Keratinocyte (primary cell): ENCODE measurements around the gene PJA2. TPM values are rescaled to one million over a fixed set of nuclear protein-coding genes. Genes with fewer than 3 reads are reported as not detected.

ENCODE experiments used
- DNase-seq: peaks from one replicate; pipeline ENCODE4 v3.0.0-alpha.2; 2011; ENCODE audit warnings: low read depth, missing footprints, low spot score
- FAIRE-seq: peaks from 2 replicates; lab custom pipeline; 2011; peaks lifted over from hg19 to GRCh38; lab: Jason Lieb, UNC
- H2AFZ ChIP-seq: 2 replicates; pipeline ENCODE4 v1.6.0; 2012; ENCODE audit warnings: low read length, control low read depth, inconsistent platforms; ENCODE audit not compliant: control insufficient read depth
- H3K27ac ChIP-seq: 2 replicates; pipeline ENCODE4 v1.5.1; 2011; ENCODE audit warnings: low read length; ENCODE audit not compliant: control insufficient read depth, insufficient read depth
- H3K27me3 ChIP-seq: 3 replicates; pipeline ENCODE4 v1.6.0; 2011; ENCODE audit warnings: low read length; ENCODE audit not compliant: control insufficient read depth, insufficient read depth; ENCODE audit errors: extremely low read depth
- H3K36me3 ChIP-seq, 2 experiments: 2 replicates in 1 of 2; 3 replicates in 1 of 2; pipeline ENCODE4 v1.5.1; 2011; ENCODE audit warnings: low read length in 2 of 2, mild to moderate bottlenecking in 1 of 2; ENCODE audit not compliant: control insufficient read depth in 2 of 2, insufficient read depth in 2 of 2; ENCODE audit errors: extremely low read depth in 1 of 2
- H3K4me1 ChIP-seq: 3 replicates; pipeline ENCODE4 v1.5.1; 2011; ENCODE audit warnings: low read length; ENCODE audit not compliant: control insufficient read depth, insufficient read depth; ENCODE audit errors: extremely low read depth
- H3K4me2 ChIP-seq: 3 replicates; pipeline ENCODE4 v1.6.0; 2011; ENCODE audit warnings: low read depth, low read length; ENCODE audit not compliant: control insufficient read depth, insufficient read depth; ENCODE audit errors: extremely low read depth
- H3K4me3 ChIP-seq, 3 experiments: fragments of 200-600 bp in 1 of 3; sonication (generic) in 1 of 3; 2 replicates in 2 of 3; 3 replicates in 1 of 3; pipeline ENCODE4 v1.5.1; 2011 to 2016; ENCODE audit warnings: low read length in 3 of 3, mild to moderate bottlenecking in 3 of 3, control low read depth in 2 of 3, inconsistent platforms in 1 of 3, low read depth in 1 of 3, mixed read lengths in 1 of 3, mixed run types in 1 of 3, moderate library complexity in 1 of 3; ENCODE audit not compliant: control insufficient read depth in 2 of 3, insufficient read depth in 2 of 3; ENCODE audit errors: extremely low read depth in 1 of 3
- H3K79me2 ChIP-seq: 2 replicates; pipeline ENCODE4 v1.6.0; 2012; ENCODE audit warnings: low read length; ENCODE audit not compliant: control insufficient read depth, insufficient read depth
- H3K9ac ChIP-seq: 3 replicates; pipeline ENCODE4 v1.6.0; 2011; ENCODE audit warnings: low read length; ENCODE audit not compliant: control insufficient read depth, insufficient read depth; ENCODE audit errors: extremely low read depth
- H3K9me1 ChIP-seq: 3 replicates; pipeline ENCODE4 v1.6.0; 2011; ENCODE audit warnings: low read length; ENCODE audit not compliant: control insufficient read depth, insufficient read depth; ENCODE audit errors: extremely low read depth
- H3K9me3 ChIP-seq: 2 replicates; pipeline ENCODE4 v1.5.1; 2012; ENCODE audit warnings: low read depth, low read length; ENCODE audit not compliant: control insufficient read depth
- H4K20me1 ChIP-seq: 3 replicates; pipeline ENCODE4 v1.6.0; 2011; ENCODE audit warnings: low read length; ENCODE audit not compliant: control insufficient read depth, insufficient read depth; ENCODE audit errors: extremely low read depth
- CTCF ChIP-seq, 3 experiments: IDR thresholded peaks in 1 of 3; conservative IDR thresholded peaks in 1 of 3; optimal IDR thresholded peaks in 1 of 3; 2 replicates in 2 of 3; 3 replicates in 1 of 3; pipeline versions ENCODE3 to v1.5.1; 2011; ENCODE audit warnings: low read length in 3 of 3, mild to moderate bottlenecking in 3 of 3, moderate library complexity in 2 of 3, control low read depth in 1 of 3, inconsistent platforms in 1 of 3; ENCODE audit not compliant: insufficient read depth in 2 of 3; ENCODE audit errors: extremely low read depth in 1 of 3
- EZH2 ChIP-seq: IDR thresholded peaks from one replicate; pipeline ENCODE4 v1.6.1; 2012; ENCODE audit warnings: inconsistent platforms, mild to moderate bottlenecking, low read length, moderate library complexity
- dilution Hi-C: fragments of 300-500 bp; cut with MboI; formaldehyde crosslinking; loops from one replicate; pipeline ENCODE4 v1.7.0; 2020; ENCODE audit warnings: low sequenced_read_pairs; ENCODE audit not compliant: extremely low pct_ligation_motif_present
- polyA plus RNA-seq, 5 experiments: library from polyadenylated mRNA; depleted of rRNA in 3 of 5; stranded (reverse) in 3 of 5; stranded (forward) in 1 of 5; unstranded in 1 of 5; fragments of >200 nt; gene quantifications; 1 replicate in 1 of 5; 2 replicates in 3 of 5; 3 replicates in 1 of 5; pipeline versions ENCODE4 v1.2.1 to v1.2.3, GENCODE V29; 2011 to 2012; ENCODE audit warnings: missing spikeins in 2 of 5, low read depth in 1 of 5, low replicate concordance in 1 of 5

Gene PJA2
- polyA plus RNA-seq, 1 donor (not counting 4 experiments of a cell fraction or from before 2014, with no cell fraction given): 49.3 TPM

GRCh38 chr5:109307456-109307855, 102.3 kb downstream of the PJA2 start:
- Histone ChIP-seq H2AFZ (no peak overlapping the region), H3K4me1 (no peaks in the 10 kb centered on the region), H3K4me2 (no peak overlapping the region), H3K79me2 (no peaks in the 10 kb centered on the region), H3K9ac (no peak overlapping the region), H3K27ac (no peak overlapping the region), H3K9me1 (no peaks in the 10 kb centered on the region), H3K9me3 (no peaks in the 10 kb centered on the region), H4K20me1 (no peaks in the 10 kb centered on the region), H3K4me3 (no peak overlapping the region), H3K36me3 (no peaks in the 10 kb centered on the region), H3K27me3 (peaks cover 6% of the 10 kb centered on the region)
- dilution Hi-C loops: loop anchor here (25.0 kb wide), 1 partner anchor 95 kb away; no protein-coding TSS in a partner anchor
- no peak for DNase-seq
- TF ChIP-seq EZH2: no peak
- no peak for TF ChIP-seq CTCF (optimal IDR thresholded peaks at IDR 0.05 in 1 of 3, IDR thresholded peaks at IDR 0.05 in 1 of 3, conservative IDR thresholded peaks at IDR 0.05 in 1 of 3; ENCODE audit: extremely low read depth in 1 of 3, insufficient read depth in 2 of 3, low read length in 3 of 3)
- no peak for FAIRE-seq

- dilution Hi-C loops: loop anchor here (25.0 kb wide), 1 partner anchor 93 kb away; no protein-coding TSS in a partner anchor
- no peak overlapping the region for H3K9ac ChIP-seq
- no peaks in the 10 kb centered on the region for H3K9me3 ChIP-seq
- H3K36me3 ChIP-seq: no peaks in the 10 kb centered on the region
- H2AFZ ChIP-seq: no peak overlapping the region
- H4K20me1 ChIP-seq: no peaks in the 10 kb centered on the region
- H3K9me1 ChIP-seq: no peaks in the 10 kb centered on the region
- H3K4me3 ChIP-seq: no peak overlapping the region
- no peak overlapping the region for H3K4me2 ChIP-seq
- H3K27ac ChIP-seq: no peak overlapping the region
- no peaks in the 10 kb centered on the region for H3K4me1 ChIP-seq
- TF ChIP-seq EZH2 (no peak), CTCF (optimal IDR thresholded peaks at IDR 0.05 in 1 of 3, IDR thresholded peaks at IDR 0.05 in 1 of 3, conservative IDR thresholded peaks at IDR 0.05 in 1 of 3; ENCODE audit: extremely low read depth in 1 of 3, insufficient read depth in 2 of 3, low read length in 3 of 3) (no peak)
- DNase-seq (no peak), FAIRE-seq (no peak)
- H3K27me3 ChIP-seq: peaks cover 11% of the 10 kb centered on the region
- no peaks in the 10 kb centered on the region for H3K79me2 ChIP-seq
Observed at GRCh38 chr5:109305352-109305751, 104.4 kb downstream of the PJA2 start.
